HL-60 (cell line): ENCODE results near the gene KCNJ12.

ENCODE experiments used
- DNase-seq, 2 experiments: peaks; one replicate each; pipeline ENCODE4 v3.0.0-alpha.2; 2010 to 2020; ENCODE audit warnings: low read depth in 1 of 2, low spot score in 1 of 2
- H3K27ac ChIP-seq: fragments of 250-450 bp; sonication (Bioruptor Pico); replicated peaks from 2 replicates; pipeline ENCODE4 v1.5.1; 2020; ENCODE audit warnings: mild to moderate bottlenecking, moderate library complexity
- H3K27me3 ChIP-seq: fragments of 250-450 bp; sonication (Bioruptor Pico); 2 replicates; pipeline ENCODE4 v1.5.1; 2021; ENCODE audit warnings: mild to moderate bottlenecking, moderate library complexity; ENCODE audit not compliant: insufficient read depth, poor library complexity, severe bottlenecking
- H3K4me3 ChIP-seq: replicated peaks from 2 replicates; pipeline ENCODE4 v1.5.1; 2011; ENCODE audit warnings: mild to moderate bottlenecking, control low read depth, low read length; ENCODE audit not compliant: insufficient read depth
- GABPA ChIP-seq: IDR thresholded peaks from 2 replicates; pipeline ENCODE4 v1.6.1; 2012; ENCODE audit warnings: low read depth
- POLR2AphosphoS5 ChIP-seq: IDR thresholded peaks from 2 replicates; pipeline ENCODE4 v1.6.1; 2012; ENCODE audit warnings: low read depth
- SPI1 ChIP-seq: IDR thresholded peaks from 2 replicates; pipeline ENCODE4 v1.6.1; 2012; ENCODE audit warnings: low read depth, mild to moderate bottlenecking, borderline replicate concordance
- TF ChIP-seq, protein P1 (sequence below): IDR thresholded peaks from one replicate; pipeline ENCODE4 v1.5.1; 2011; ENCODE audit warnings: low read length, control low read depth, inconsistent platforms; ENCODE audit not compliant: insufficient read depth
- TF ChIP-seq, protein P2 (sequence below): IDR thresholded peaks from 2 replicates; pipeline ENCODE4 v1.6.1; 2012; ENCODE audit warnings: low read depth; ENCODE audit not compliant: insufficient replicate concordance

KCNJ12 gene

DNA sequence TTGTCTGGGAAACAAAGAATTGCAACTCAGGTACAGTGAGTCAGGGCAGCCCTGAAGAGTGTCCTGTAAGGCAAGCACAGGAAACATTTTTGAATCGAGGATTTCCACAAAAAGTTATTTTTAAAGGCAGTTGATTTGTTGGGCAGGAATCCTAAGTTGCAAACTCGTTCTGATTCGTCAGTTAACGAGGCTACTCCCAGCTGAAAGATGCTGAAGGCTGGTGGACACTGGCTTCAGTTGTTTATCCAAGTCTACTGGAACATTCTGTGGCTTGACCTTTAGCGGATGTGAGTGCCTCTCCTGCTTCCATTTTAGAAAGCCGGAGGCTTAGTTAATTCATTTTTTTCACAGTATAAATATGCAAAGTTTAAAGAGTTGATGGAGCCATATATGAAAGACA lies 84.2 kb downstream of the KCNJ12 start:
- TF ChIP-seq, protein P1, sequence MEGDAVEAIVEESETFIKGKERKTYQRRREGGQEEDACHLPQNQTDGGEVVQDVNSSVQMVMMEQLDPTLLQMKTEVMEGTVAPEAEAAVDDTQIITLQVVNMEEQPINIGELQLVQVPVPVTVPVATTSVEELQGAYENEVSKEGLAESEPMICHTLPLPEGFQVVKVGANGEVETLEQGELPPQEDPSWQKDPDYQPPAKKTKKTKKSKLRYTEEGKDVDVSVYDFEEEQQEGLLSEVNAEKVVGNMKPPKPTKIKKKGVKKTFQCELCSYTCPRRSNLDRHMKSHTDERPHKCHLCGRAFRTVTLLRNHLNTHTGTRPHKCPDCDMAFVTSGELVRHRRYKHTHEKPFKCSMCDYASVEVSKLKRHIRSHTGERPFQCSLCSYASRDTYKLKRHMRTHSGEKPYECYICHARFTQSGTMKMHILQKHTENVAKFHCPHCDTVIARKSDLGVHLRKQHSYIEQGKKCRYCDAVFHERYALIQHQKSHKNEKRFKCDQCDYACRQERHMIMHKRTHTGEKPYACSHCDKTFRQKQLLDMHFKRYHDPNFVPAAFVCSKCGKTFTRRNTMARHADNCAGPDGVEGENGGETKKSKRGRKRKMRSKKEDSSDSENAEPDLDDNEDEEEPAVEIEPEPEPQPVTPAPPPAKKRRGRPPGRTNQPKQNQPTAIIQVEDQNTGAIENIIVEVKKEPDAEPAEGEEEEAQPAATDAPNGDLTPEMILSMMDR: no peak
- TF ChIP-seq POLR2AphosphoS5 (no peak), GABPA (no peak)
- TF ChIP-seq, protein P2, sequence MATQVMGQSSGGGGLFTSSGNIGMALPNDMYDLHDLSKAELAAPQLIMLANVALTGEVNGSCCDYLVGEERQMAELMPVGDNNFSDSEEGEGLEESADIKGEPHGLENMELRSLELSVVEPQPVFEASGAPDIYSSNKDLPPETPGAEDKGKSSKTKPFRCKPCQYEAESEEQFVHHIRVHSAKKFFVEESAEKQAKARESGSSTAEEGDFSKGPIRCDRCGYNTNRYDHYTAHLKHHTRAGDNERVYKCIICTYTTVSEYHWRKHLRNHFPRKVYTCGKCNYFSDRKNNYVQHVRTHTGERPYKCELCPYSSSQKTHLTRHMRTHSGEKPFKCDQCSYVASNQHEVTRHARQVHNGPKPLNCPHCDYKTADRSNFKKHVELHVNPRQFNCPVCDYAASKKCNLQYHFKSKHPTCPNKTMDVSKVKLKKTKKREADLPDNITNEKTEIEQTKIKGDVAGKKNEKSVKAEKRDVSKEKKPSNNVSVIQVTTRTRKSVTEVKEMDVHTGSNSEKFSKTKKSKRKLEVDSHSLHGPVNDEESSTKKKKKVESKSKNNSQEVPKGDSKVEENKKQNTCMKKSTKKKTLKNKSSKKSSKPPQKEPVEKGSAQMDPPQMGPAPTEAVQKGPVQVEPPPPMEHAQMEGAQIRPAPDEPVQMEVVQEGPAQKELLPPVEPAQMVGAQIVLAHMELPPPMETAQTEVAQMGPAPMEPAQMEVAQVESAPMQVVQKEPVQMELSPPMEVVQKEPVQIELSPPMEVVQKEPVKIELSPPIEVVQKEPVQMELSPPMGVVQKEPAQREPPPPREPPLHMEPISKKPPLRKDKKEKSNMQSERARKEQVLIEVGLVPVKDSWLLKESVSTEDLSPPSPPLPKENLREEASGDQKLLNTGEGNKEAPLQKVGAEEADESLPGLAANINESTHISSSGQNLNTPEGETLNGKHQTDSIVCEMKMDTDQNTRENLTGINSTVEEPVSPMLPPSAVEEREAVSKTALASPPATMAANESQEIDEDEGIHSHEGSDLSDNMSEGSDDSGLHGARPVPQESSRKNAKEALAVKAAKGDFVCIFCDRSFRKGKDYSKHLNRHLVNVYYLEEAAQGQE: no peak
- Histone ChIP-seq H3K27me3 (peaks cover 17% of the 10 kb centered on the region), H3K4me3 (no peak overlapping the region), H3K27ac (no peak overlapping the region)
- DNase-seq: no peak

DNA sequence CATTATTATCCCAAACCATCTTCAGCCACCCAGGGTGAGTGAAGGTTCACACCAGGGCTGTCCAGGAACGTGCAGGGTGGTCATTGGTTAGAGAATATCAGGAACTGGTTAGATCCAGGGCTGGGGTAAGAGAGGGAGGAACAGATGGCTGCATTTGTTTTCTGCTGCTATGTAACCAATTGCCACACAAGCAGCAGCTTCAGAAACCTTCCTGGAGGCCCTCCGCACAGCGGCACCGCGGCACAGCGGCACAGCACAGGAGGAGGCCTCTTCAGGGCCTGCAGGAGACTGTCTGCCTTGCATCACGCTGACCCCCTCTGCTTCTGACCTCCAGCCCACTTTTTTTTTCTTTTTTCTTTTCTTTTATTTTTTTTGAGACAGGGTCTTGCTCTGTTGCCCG lies 86.1 kb downstream of the KCNJ12 start:
- Histone ChIP-seq H3K27me3 (peaks cover 17% of the 10 kb centered on the region), H3K27ac (no peak overlapping the region), H3K4me3 (no peak overlapping the region)
- TF ChIP-seq GABPA (no peak), POLR2AphosphoS5 (no peak), SPI1 (no peak)
- TF ChIP-seq, protein P2: no peak
- TF ChIP-seq, protein P1: no peak
- DNase-seq: no peak

DNA sequence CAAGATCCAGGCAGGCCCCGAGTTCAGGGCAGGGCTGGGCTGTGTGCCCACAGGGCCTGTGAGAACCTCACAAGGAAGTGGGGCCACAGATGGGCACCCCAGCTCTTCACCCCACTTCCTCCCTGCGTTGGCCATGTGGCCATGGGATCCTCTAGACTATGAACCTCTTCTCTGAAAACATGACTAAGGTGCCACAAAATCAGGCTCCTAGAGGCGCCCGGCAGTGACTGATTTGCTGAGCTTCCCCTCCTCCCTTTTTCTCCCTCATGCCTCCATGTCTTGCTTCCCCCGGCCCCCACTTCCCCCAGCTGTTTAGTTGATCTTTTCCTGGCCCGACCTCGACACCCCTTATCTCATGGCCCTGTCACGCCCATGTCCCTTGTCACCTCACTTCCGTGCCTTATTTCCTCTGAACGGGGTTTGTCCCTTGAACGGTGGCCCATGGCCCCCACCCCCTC lies 87.1 kb downstream of the KCNJ12 start:
- Histone ChIP-seq H3K27ac (no peak overlapping the region), H3K4me3 (no peak overlapping the region)
- DNase-seq: no peak

More for the DNA sequence above, 87.1 kb downstream of the KCNJ12 start:
- TF ChIP-seq, protein P2: no peak
- no peak for TF ChIP-seq POLR2AphosphoS5
- TF ChIP-seq GABPA: no peak
- TF ChIP-seq, protein P1: no peak
- TF ChIP-seq SPI1: no peak
- H3K27me3 ChIP-seq: peaks cover 17% of the 10 kb centered on the region
